ENCODE data around the gene TLK1. TPM values are rescaled to one million over a fixed set of nuclear protein-coding genes. Genes with fewer than 3 reads are reported as not detected.

The TLK1 gene
- total and polyA plus RNA-seq, 2 experiments from 2014 or later, result 41.2 to 45.0 TPM

DNA sequence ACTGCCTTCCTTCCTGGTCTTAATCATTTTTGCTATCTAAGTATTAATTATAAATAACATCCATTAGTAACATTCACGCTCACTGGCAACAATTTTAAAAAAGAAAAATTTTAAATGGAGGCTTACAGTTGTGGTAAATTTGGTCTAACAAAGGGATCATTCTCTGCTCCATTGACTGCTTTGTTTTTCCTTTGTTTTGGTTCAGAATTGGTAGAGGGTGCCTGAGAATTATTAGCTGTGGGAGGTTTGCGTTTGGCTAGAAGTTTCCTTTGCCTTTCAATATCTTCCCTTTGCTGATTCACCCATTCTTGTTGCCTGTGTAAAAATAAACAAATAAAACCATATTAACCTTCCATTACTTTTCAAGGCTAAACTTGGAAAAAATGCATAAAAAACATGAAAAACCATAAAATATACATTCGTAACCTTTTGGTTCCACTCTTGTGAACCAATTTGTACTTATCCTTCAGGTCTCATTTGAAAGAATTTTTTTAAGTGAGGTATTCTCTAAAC, 114.6 kb downstream of the TLK1 start:
- Mint-ChIP-seq H3K9me3 (no peaks in the 10 kb centered on the region), H3K4me1 (peaks cover 12% of the 10 kb centered on the region), H3K27ac (peak overlapping the region; percentile 60; the same call in 1 of the 2 replicates), H3K36me3 (ENCODE audit: low read depth) (peaks cover 63% of the 10 kb centered on the region), H3K4me3 (no peak overlapping the region), H3K27me3 (ENCODE audit: insufficient read depth, low read depth, poor library complexity) (no peaks in the 10 kb centered on the region)
- H3K4me3 ChIP-seq, result no peak overlapping the region
- DNase-seq (ENCODE audit: low spot score) (peak; percentile 14), ATAC-seq (peak; percentile 59; the same call in 2 of the 3 replicates)
- peaks cover 22% of the 10 kb centered on the region for H3K4me1 ChIP-seq (ENCODE audit: insufficient read depth)
- H4K20me1 ChIP-seq (replicated peaks; ENCODE audit: insufficient read depth), result 0 out of 2 replicates have a peak, but pooled peaks cover 3% of the 10 kb centered on the region
- no peaks in the 10 kb centered on the region for H3F3A ChIP-seq (replicated peaks; ENCODE audit: low read depth)
- H3K79me2 ChIP-seq (replicated peaks; ENCODE audit: insufficient read depth), result no peaks in the 10 kb centered on the region
- no peak overlapping the region for H2AFZ ChIP-seq
- peaks cover 8% of the 10 kb centered on the region; the same call in 1 of the 2 replicates for H3K36me3 ChIP-seq (ENCODE audit: insufficient read depth)
- H3K27me3 ChIP-seq (ENCODE audit: insufficient read depth), result no peaks in the 10 kb centered on the region
- peak overlapping the region; percentile 67 for H3K27ac ChIP-seq (ENCODE audit: low read depth)
- H3K9me2 ChIP-seq (ENCODE audit: insufficient read depth), result no peaks in the 10 kb centered on the region
- TF ChIP-seq, protein P1, sequence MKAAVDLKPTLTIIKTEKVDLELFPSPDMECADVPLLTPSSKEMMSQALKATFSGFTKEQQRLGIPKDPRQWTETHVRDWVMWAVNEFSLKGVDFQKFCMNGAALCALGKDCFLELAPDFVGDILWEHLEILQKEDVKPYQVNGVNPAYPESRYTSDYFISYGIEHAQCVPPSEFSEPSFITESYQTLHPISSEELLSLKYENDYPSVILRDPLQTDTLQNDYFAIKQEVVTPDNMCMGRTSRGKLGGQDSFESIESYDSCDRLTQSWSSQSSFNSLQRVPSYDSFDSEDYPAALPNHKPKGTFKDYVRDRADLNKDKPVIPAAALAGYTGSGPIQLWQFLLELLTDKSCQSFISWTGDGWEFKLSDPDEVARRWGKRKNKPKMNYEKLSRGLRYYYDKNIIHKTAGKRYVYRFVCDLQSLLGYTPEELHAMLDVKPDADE (IDR thresholded peaks at IDR 0.05), result no peak
- TF ChIP-seq EZH2 (IDR thresholded peaks at IDR 0.05; ENCODE audit: low read depth, unreplicated experiment), result no peak
- no peak for TF ChIP-seq POLR2AphosphoS5 (IDR thresholded peaks at IDR 0.05; ENCODE audit: low read depth)
- TF ChIP-seq NANOG (IDR thresholded peaks at IDR 0.05; ENCODE audit: borderline replicate concordance), result no peak
- TF ChIP-seq ZNF114 (CRISPR knock-in tag; IDR thresholded peaks at IDR 0.05), result no peak
- no peak for TF ChIP-seq ZNF331 (CRISPR knock-in tag; IDR thresholded peaks at IDR 0.05; ENCODE audit: low read depth)
- peak overlapping the region; percentile 16; the same call in 1 of the 2 replicates for H3K4me2 ChIP-seq

DNA sequence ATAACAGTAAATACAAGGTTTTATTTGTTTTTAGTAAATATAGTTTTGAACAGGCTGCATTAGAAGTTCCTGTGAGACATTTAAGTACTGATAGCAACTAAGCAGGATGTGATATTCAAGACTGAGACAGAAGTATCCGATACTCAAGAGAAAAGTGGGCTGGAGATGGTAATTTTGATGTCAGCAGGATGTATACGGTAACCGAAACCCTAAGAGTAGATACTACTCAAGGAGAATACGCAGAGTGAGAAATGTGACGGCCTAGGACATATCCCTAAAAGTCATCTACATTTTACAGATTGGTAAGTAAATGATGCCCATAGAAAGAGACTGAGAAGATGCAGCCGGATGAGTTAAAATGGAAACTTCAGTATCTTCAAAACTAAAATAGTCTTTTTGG, 116.3 kb downstream of the TLK1 start:
- H3K36me3 Mint-ChIP-seq (ENCODE audit: low read depth), result peaks cover 62% of the 10 kb centered on the region
- no peaks in the 10 kb centered on the region for H3K9me3 Mint-ChIP-seq
- Histone ChIP-seq H3F3A (replicated peaks; ENCODE audit: low read depth) (no peaks in the 10 kb centered on the region), H3K9me2 (ENCODE audit: insufficient read depth) (no peaks in the 10 kb centered on the region), H3K36me3 (ENCODE audit: insufficient read depth) (peaks cover 12% of the 10 kb centered on the region; the same call in 1 of the 2 replicates), H4K20me1 (replicated peaks; ENCODE audit: insufficient read depth) (0 out of 2 replicates have a peak, but pooled peaks cover 3% of the 10 kb centered on the region), H3K4me2 (no peak overlapping the region), H3K27me3 (ENCODE audit: insufficient read depth) (no peaks in the 10 kb centered on the region), H3K79me2 (replicated peaks; ENCODE audit: insufficient read depth) (no peaks in the 10 kb centered on the region), H2AFZ (no peak overlapping the region), H3K27ac (ENCODE audit: low read depth) (no peak overlapping the region), H3K4me1 (ENCODE audit: insufficient read depth) (peaks cover 22% of the 10 kb centered on the region), H3K4me3 (no peak overlapping the region)
- no peaks in the 10 kb centered on the region for H3K27me3 Mint-ChIP-seq (ENCODE audit: insufficient read depth, low read depth, poor library complexity)
- no peak for ATAC-seq
- no peak for DNase-seq (ENCODE audit: low spot score)
- no peak overlapping the region for H3K4me3 Mint-ChIP-seq
- peaks cover 12% of the 10 kb centered on the region for H3K4me1 Mint-ChIP-seq
- no peak overlapping the region for H3K27ac Mint-ChIP-seq
- TF ChIP-seq CTCF (conservative IDR thresholded peaks at IDR 0.05; ENCODE audit: low read depth in 2 of 2), result no peak
- TF ChIP-seq JUNB (IDR thresholded peaks at IDR 0.05; ENCODE audit: unreplicated experiment), result no peak
- TF ChIP-seq STAT1 (IDR thresholded peaks at IDR 0.05; ENCODE audit: unreplicated experiment), result no peak
- TF ChIP-seq ZNF331 (CRISPR knock-in tag; IDR thresholded peaks at IDR 0.05; ENCODE audit: low read depth), result no peak
- TF ChIP-seq ZNF114 (CRISPR knock-in tag; IDR thresholded peaks at IDR 0.05), result no peak
- TF ChIP-seq, protein P2, sequence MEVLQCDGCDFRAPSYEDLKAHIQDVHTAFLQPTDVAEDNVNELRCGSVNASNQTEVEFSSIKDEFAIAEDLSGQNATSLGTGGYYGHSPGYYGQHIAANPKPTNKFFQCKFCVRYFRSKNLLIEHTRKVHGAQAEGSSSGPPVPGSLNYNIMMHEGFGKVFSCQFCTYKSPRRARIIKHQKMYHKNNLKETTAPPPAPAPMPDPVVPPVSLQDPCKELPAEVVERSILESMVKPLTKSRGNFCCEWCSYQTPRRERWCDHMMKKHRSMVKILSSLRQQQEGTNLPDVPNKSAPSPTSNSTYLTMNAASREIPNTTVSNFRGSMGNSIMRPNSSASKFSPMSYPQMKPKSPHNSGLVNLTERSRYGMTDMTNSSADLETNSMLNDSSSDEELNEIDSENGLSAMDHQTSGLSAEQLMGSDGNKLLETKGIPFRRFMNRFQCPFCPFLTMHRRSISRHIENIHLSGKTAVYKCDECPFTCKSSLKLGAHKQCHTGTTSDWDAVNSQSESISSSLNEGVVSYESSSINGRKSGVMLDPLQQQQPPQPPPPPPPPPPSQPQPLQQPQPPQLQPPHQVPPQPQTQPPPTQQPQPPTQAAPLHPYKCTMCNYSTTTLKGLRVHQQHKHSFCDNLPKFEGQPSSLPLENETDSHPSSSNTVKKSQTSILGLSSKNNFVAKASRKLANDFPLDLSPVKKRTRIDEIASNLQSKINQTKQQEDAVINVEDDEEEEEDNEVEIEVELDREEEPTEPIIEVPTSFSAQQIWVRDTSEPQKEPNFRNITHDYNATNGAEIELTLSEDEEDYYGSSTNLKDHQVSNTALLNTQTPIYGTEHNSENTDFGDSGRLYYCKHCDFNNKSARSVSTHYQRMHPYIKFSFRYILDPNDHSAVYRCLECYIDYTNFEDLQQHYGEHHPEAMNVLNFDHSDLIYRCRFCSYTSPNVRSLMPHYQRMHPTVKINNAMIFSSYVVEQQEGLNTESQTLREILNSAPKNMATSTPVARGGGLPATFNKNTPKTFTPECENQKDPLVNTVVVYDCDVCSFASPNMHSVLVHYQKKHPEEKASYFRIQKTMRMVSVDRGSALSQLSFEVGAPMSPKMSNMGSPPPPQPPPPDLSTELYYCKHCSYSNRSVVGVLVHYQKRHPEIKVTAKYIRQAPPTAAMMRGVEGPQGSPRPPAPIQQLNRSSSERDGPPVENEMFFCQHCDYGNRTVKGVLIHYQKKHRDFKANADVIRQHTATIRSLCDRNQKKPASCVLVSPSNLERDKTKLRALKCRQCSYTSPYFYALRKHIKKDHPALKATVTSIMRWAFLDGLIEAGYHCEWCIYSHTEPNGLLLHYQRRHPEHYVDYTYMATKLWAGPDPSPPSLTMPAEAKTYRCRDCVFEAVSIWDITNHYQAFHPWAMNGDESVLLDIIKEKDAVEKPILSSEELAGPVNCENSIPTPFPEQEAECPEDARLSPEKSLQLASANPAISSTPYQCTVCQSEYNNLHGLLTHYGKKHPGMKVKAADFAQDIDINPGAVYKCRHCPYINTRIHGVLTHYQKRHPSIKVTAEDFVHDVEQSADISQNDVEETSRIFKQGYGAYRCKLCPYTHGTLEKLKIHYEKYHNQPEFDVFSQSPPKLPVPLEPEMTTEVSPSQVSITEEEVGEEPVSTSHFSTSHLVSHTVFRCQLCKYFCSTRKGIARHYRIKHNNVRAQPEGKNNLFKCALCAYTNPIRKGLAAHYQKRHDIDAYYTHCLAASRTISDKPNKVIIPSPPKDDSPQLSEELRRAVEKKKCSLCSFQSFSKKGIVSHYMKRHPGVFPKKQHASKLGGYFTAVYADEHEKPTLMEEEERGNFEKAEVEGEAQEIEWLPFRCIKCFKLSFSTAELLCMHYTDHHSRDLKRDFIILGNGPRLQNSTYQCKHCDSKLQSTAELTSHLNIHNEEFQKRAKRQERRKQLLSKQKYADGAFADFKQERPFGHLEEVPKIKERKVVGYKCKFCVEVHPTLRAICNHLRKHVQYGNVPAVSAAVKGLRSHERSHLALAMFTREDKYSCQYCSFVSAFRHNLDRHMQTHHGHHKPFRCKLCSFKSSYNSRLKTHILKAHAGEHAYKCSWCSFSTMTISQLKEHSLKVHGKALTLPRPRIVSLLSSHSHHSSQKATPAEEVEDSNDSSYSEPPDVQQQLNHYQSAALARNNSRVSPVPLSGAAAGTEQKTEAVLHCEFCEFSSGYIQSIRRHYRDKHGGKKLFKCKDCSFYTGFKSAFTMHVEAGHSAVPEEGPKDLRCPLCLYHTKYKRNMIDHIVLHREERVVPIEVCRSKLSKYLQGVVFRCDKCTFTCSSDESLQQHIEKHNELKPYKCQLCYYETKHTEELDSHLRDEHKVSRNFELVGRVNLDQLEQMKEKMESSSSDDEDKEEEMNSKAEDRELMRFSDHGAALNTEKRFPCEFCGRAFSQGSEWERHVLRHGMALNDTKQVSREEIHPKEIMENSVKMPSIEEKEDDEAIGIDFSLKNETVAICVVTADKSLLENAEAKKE (CRISPR knock-in tag; IDR thresholded peaks at IDR 0.05), result no peak
- no peak for TF ChIP-seq NANOG (IDR thresholded peaks at IDR 0.05; ENCODE audit: borderline replicate concordance)
- TF ChIP-seq POLR2AphosphoS5 (IDR thresholded peaks at IDR 0.05; ENCODE audit: low read depth), result no peak
- no peak for TF ChIP-seq CREB1 (CRISPR knock-in tag; IDR thresholded peaks at IDR 0.05; ENCODE audit: low read depth)
- TF ChIP-seq EZH2phosphoT487 (IDR thresholded peaks at IDR 0.05; ENCODE audit: unreplicated experiment), result no peak
